Activated CD4-positive, alpha-beta T cell treated with anti-CD3 and anti-CD28 coated beads, Interleukin-2, amount 10 ng/mL, durations not matched to agents 7 days and 5 days (primary cell): Measurements from ENCODE around the gene UBL4A. TPM values are rescaled to one million over a fixed set of nuclear protein-coding genes. Genes with fewer than 3 reads are reported as not detected.

Experiments used
- CTCF ChIA-PET: fragments of 350-600 bp; sonication (Branson Sonifier 250); formaldehyde crosslinking; loops from one replicate; lab custom pipeline; 2021; ENCODE audit warnings: antibody characterized with exemption; lab: Charles Lee
- POLR2A ChIA-PET: fragments of 350-600 bp; sonication (Branson Sonifier 250); formaldehyde crosslinking; loops from one replicate; lab custom pipeline; 2021; ENCODE audit warnings: antibody characterized with exemption; lab: Charles Lee
- DNase-seq: peaks from one replicate; pipeline ENCODE4 v3.0.0-alpha.2; 2020
- H3K27ac Mint-ChIP-seq: one replicate; pipeline ENCODE4 v1.8.0; 2021; ENCODE audit warnings: mild to moderate bottlenecking, moderate library complexity, mixed read lengths
- H3K27me3 Mint-ChIP-seq: one replicate; pipeline ENCODE4 v1.8.0; 2021; ENCODE audit warnings: mixed read lengths
- H3K36me3 Mint-ChIP-seq: one replicate; pipeline ENCODE4 v1.8.0; 2021; ENCODE audit warnings: low read depth, mixed read lengths
- H3K4me1 Mint-ChIP-seq: one replicate; pipeline ENCODE4 v1.8.0; 2021; ENCODE audit warnings: mixed read lengths
- H3K4me3 Mint-ChIP-seq: one replicate; pipeline ENCODE4 v1.8.0; 2021; ENCODE audit warnings: mild to moderate bottlenecking, moderate library complexity, mixed read lengths
- H3K9me3 Mint-ChIP-seq: one replicate; pipeline ENCODE4 v1.8.0; 2021; ENCODE audit warnings: mixed read lengths
- total RNA-seq, 2 experiments: library from RNA; stranded (reverse); gene quantifications; one replicate each; pipeline ENCODE4 v1.2.3, GENCODE V29; 2021

Gene UBL4A
- total RNA-seq, 2 experiments from 2014 or later = 46.4 to 47.3 TPM

- ChIA-PET CTCF (interaction anchor here (1.2 kb wide), 1 partner anchor 23 kb away, joined by 3 read pairs; no protein-coding TSS in a partner anchor), POLR2A (no interaction called here)
- peaks cover 20% of the 10 kb centered on the region for H3K4me1 Mint-ChIP-seq
- H3K9me3 Mint-ChIP-seq = no peaks in the 10 kb centered on the region
- peaks cover 2% of the 10 kb centered on the region for H3K36me3 Mint-ChIP-seq
- H3K27ac Mint-ChIP-seq = no peak overlapping the region
- no peak for DNase-seq
- H3K4me3 Mint-ChIP-seq = no peak overlapping the region
- no peaks in the 10 kb centered on the region for H3K27me3 Mint-ChIP-seq
Observed at GRCh38 chrX:154472685-154473632, 13.5 kb downstream of the UBL4A start.

- CTCF ChIA-PET = interaction anchor here (1.2 kb wide), 2 partner anchors 22 to 55 kb away, joined by 3 read pairs; no protein-coding TSS in a partner anchor
- no peak for DNase-seq
- POLR2A ChIA-PET = no interaction called here
- H3K27me3 Mint-ChIP-seq = no peaks in the 10 kb centered on the region
- H3K27ac Mint-ChIP-seq = no peak overlapping the region
- H3K4me3 Mint-ChIP-seq = no peak overlapping the region
- peaks cover 2% of the 10 kb centered on the region for H3K36me3 Mint-ChIP-seq
- H3K9me3 Mint-ChIP-seq = no peaks in the 10 kb centered on the region
- H3K4me1 Mint-ChIP-seq = peaks cover 12% of the 10 kb centered on the region
Observed at GRCh38 chrX:154471839-154472684, 14.4 kb downstream of the UBL4A start.

DNA sequence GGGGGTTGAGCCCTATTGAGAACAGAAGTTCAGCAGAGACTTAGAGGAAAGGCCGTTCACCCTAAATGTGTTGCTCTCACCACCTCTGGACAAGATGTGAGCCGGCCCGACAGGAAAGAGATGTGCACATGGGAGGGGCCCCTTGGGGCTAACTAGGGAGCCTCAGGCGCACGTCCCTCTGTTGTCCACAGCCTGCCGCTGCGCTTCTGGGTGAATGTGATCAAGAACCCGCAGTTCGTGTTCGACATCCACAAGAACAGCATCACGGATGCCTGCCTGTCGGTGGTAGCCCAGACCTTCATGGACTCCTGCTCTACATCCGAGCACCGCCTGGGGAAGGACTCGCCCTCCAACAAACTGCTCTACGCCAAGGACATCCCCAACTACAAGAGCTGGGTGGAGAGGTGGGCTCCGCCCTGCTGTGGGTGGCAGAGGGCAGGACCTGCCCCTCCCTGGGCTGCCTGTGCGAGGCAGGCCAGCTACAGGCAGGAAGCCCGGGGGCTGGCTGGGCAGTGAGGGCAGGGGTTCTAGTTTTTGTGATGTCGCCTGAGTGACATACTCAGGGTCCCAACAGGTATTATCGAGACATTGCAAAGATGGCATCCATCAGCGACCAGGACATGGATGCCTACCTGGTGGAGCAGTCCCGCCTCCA lies 15.4 kb downstream of the UBL4A start:
- no peak for DNase-seq
- H3K4me3 Mint-ChIP-seq = no peak overlapping the region
- ChIA-PET POLR2A (no interaction called here), CTCF (interaction anchor here (1.2 kb wide), 1 partner anchor 56 kb away, joined by 3 read pairs; no protein-coding TSS in a partner anchor)
- no peak overlapping the region for H3K27ac Mint-ChIP-seq
- peaks cover 2% of the 10 kb centered on the region for H3K36me3 Mint-ChIP-seq
- H3K4me1 Mint-ChIP-seq = peaks cover 5% of the 10 kb centered on the region
- H3K27me3 Mint-ChIP-seq = no peaks in the 10 kb centered on the region
- no peaks in the 10 kb centered on the region for H3K9me3 Mint-ChIP-seq

DNA sequence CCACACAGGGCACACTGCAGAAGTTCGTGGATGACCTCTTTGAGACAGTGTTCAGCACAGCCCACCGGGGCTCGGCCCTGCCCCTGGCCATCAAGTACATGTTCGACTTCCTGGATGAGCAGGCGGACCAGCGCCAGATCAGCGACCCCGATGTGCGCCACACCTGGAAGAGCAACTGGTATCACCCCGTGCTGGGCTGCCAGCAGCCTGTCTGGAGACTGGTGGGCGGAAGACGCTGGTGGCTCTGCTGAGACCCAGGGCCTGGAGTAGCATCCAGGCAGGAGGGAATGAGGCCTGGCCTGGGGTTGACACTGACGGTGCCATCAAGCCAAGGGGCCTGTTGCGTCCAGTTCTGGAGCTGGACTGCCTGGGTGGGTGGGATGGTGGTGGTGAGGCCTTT lies 16.0 kb downstream of the UBL4A start:
- Mint-ChIP-seq H3K4me1 (peaks cover 2% of the 10 kb centered on the region), H3K36me3 (peaks cover under 1% of the 10 kb centered on the region), H3K4me3 (no peak overlapping the region), H3K9me3 (no peaks in the 10 kb centered on the region), H3K27ac (no peak overlapping the region), H3K27me3 (no peaks in the 10 kb centered on the region)
- no peak for DNase-seq
- POLR2A ChIA-PET = no interaction called here
- CTCF ChIA-PET = no interaction called here

GRCh38 chrX:154469880-154470279 lies 16.5 kb downstream of the UBL4A start:
- H3K27me3 Mint-ChIP-seq = no peaks in the 10 kb centered on the region
- CTCF ChIA-PET = no interaction called here
- POLR2A ChIA-PET = no interaction called here
- no peaks in the 10 kb centered on the region for H3K9me3 Mint-ChIP-seq
- no peaks in the 10 kb centered on the region for H3K4me1 Mint-ChIP-seq
- DNase-seq = no peak
- H3K36me3 Mint-ChIP-seq = no peaks in the 10 kb centered on the region
- H3K27ac Mint-ChIP-seq = no peak overlapping the region
- no peak overlapping the region for H3K4me3 Mint-ChIP-seq

DNA sequence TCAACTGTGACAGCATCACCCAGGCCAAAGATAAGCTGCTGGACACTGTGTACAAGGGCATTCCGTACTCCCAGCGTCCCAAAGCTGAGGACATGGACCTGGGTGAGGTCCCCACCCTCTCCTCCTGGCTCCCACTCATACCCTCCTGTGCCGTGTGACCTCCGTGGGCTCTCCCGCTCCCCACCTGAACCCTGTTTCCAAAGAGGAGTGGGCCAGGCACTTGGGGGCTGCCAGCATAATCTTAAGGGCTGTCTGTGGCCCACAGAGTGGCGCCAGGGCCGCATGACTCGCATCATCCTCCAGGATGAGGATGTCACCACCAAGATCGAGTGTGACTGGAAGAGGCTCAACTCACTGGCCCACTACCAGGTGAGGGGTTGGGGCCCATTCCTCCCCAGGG lies 17.3 kb downstream of the UBL4A start:
- Mint-ChIP-seq H3K27ac (no peak overlapping the region), H3K27me3 (no peaks in the 10 kb centered on the region), H3K9me3 (no peaks in the 10 kb centered on the region), H3K4me1 (no peaks in the 10 kb centered on the region), H3K4me3 (no peak overlapping the region), H3K36me3 (no peaks in the 10 kb centered on the region)
- ChIA-PET POLR2A (no interaction called here), CTCF (interaction anchor here (0.6 kb wide), 1 partner anchor 42 kb away, joined by 3 read pairs; no protein-coding TSS in a partner anchor)
- no peak for DNase-seq

GRCh38 chrX:154468217-154468616 lies 18.2 kb downstream of the UBL4A start:
- DNase-seq = no peak
- POLR2A ChIA-PET = no interaction called here
- H3K27me3 Mint-ChIP-seq = no peaks in the 10 kb centered on the region
- no peaks in the 10 kb centered on the region for H3K9me3 Mint-ChIP-seq
- CTCF ChIA-PET = interaction anchor here (0.6 kb wide), 1 partner anchor 574 kb away, joined by 3 read pairs; no protein-coding TSS in a partner anchor
- H3K27ac Mint-ChIP-seq = no peak overlapping the region
- H3K4me1 Mint-ChIP-seq = no peaks in the 10 kb centered on the region
- no peaks in the 10 kb centered on the region for H3K36me3 Mint-ChIP-seq
- H3K4me3 Mint-ChIP-seq = no peak overlapping the region

DNA sequence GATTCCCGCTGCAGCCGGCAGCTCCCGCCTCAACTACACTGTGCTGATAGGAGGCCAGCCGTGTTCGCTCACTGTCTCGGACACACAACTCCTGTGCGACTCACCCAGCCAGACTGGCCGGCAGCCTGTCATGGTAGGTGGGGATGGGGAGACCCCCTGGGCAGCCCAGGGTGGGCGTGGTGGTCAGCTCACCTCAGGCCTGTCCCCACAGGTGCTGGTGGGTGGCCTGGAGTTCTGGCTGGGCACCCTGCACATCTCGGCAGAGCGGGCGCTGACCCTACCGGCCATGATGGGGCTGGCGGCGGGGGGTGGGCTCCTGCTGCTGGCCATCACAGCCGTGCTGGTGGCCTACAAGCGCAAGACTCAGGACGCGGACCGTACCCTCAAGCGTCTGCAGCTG lies 18.9 kb downstream of the UBL4A start:
- no peak overlapping the region for H3K27ac Mint-ChIP-seq
- H3K4me1 Mint-ChIP-seq = no peaks in the 10 kb centered on the region
- no peak overlapping the region for H3K4me3 Mint-ChIP-seq
- CTCF ChIA-PET = no interaction called here
- no peaks in the 10 kb centered on the region for H3K36me3 Mint-ChIP-seq
- POLR2A ChIA-PET = no interaction called here
- H3K27me3 Mint-ChIP-seq = no peaks in the 10 kb centered on the region
- no peaks in the 10 kb centered on the region for H3K9me3 Mint-ChIP-seq
- no peak for DNase-seq

DNA sequence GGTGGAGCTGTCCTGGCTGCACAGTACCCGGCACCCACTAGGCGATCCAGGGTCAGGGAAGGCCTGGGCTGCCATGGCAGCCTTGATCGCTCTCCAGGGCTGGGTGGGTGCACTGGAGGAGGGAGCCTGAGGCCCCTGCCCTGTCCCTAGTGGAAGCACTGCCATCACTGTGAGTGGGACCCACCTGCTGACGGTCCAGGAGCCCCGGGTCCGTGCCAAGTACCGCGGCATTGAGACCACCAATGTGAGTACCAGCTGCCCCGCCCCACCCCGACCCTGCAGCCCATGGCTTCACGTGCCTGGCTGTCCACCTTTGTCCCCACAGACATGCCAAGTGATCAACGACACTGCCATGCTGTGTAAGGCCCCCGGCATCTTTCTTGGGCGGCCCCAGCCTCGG lies 19.5 kb downstream of the UBL4A start:
- Mint-ChIP-seq H3K4me1 (no peaks in the 10 kb centered on the region), H3K27ac (no peak overlapping the region), H3K36me3 (no peaks in the 10 kb centered on the region), H3K4me3 (no peak overlapping the region), H3K9me3 (no peaks in the 10 kb centered on the region), H3K27me3 (no peaks in the 10 kb centered on the region)
- ChIA-PET POLR2A (no interaction called here), CTCF (interaction anchor here (0.6 kb wide), 1 partner anchor 26 kb away, joined by 3 read pairs; no protein-coding TSS in a partner anchor)
- no peak for DNase-seq

DNA sequence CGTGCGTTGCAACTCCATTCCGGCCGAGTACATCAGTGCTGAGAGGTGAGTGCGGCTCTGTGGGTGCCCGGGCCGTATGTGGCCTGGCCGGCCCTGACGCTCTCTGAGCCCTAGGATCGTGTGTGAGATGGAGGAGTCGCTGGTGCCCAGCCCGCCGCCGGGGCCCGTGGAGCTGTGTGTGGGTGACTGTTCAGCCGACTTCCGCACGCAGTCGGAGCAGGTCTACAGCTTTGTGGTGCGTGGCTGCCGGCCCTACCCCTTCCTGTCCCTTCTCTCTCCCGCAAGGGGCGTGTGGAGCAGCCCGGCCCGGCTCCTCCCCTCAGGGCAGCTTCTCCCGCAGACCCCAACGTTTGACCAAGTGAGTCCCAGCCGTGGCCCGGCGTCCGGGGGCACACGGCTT lies 20.4 kb downstream of the UBL4A start:
- no peak overlapping the region for H3K4me3 Mint-ChIP-seq
- DNase-seq = no peak
- H3K36me3 Mint-ChIP-seq = no peaks in the 10 kb centered on the region
- H3K27ac Mint-ChIP-seq = no peak overlapping the region
- H3K4me1 Mint-ChIP-seq = no peaks in the 10 kb centered on the region
- ChIA-PET POLR2A (no interaction called here), CTCF (interaction anchor here (1.2 kb wide), 1 partner anchor 21 kb away, joined by 3 read pairs; the partner anchor contains the start of gene UBL4A)
- H3K9me3 Mint-ChIP-seq = no peaks in the 10 kb centered on the region
- no peaks in the 10 kb centered on the region for H3K27me3 Mint-ChIP-seq

- no peak for DNase-seq
- CTCF ChIA-PET = interaction anchor here (0.9 to 1.2 kb wide), 3 partner anchors 19 to 26 kb away, joined by 3 read pairs; partner anchors contain the start of gene UBL4A
- Mint-ChIP-seq H3K4me3 (no peak overlapping the region), H3K9me3 (no peaks in the 10 kb centered on the region), H3K36me3 (no peaks in the 10 kb centered on the region), H3K27me3 (no peaks in the 10 kb centered on the region), H3K27ac (no peak overlapping the region), H3K4me1 (no peaks in the 10 kb centered on the region)
- POLR2A ChIA-PET = no interaction called here
Observed at GRCh38 chrX:154465601-154466000, 20.8 kb downstream of the UBL4A start.

DNA sequence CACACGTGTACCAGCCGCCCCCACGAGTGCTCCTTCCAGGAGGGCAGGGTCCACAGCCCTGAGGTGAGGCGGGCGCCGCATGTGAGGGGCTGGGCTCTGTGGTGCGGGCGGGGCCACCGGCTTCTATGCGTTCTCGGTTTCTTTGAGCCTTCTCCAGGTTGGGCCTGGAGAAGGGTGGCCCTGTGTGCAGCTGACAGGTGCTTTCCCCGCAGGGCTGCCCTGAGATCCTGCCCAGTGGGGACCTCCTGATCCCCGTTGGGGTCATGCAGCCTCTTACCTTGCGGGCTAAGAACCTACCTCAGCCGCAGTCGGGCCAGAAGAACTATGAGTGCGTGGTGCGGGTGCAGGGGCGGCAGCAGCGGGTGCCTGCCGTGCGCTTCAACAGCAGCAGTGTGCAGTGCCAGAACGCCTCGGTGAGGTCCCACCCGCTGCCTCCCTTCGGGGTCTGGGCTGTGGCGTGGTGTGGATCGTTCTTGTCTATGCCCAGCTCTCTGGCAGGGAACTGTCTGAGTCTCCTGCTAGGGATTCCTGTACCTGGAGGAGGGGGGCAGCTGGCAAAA lies 21.5 kb downstream of the UBL4A start:
- Mint-ChIP-seq H3K9me3 (no peaks in the 10 kb centered on the region), H3K27me3 (no peaks in the 10 kb centered on the region), H3K36me3 (no peaks in the 10 kb centered on the region), H3K4me1 (no peaks in the 10 kb centered on the region), H3K27ac (no peak overlapping the region), H3K4me3 (no peak overlapping the region)
- DNase-seq = no peak
- ChIA-PET CTCF (interaction anchor here (0.9 to 1.2 kb wide), 3 partner anchors 20 to 27 kb away, joined by 3 read pairs; partner anchors contain the start of gene UBL4A), POLR2A (no interaction called here)
